H4 (cell line): ENCODE results near the gene AMPD3. TPM values are rescaled to one million over a fixed set of nuclear protein-coding genes. Genes with fewer than 3 reads are reported as not detected.

ENCODE experiments used
- DNase-seq: peaks from one replicate; pipeline ENCODE4 v3.0.0-alpha.2; 2015; ENCODE audit warnings: low spot score
- total RNA-seq: library from RNA; depleted of rRNA; stranded (reverse); fragments of >200 nt; shearing (Covaris generic); gene quantifications from 2 replicates; pipeline ENCODE4 v1.2.3, GENCODE V29; 2014

AMPD3 gene
- total RNA-seq, 1 experiment from 2014 or later, result 1.9 TPM

DNA sequence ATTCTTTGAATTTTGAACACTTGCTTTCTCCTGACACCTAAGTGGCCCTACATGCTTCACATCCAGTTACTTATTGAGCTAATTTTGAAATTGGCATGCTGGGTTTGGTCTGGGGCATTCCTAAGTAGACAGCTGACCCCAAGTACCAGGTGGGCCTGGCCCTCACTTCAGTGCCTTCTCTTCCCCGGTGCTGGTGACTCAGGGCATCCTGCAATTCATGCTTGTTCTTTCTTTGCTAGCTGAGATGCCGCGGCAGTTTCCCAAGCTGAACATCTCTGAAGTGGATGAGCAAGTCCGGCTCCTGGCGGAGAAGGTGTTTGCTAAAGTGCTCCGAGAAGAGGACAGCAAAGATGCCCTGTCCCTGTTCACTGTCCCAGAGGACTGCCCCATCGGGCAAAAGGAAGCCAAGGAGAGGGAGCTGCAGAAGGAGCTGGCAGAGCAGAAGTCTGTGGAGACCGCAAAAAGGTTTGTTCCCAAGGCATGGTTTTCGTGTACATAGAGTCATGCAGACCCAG lies 6.3 kb downstream of the AMPD3 start:
- no peak for DNase-seq

DNA sequence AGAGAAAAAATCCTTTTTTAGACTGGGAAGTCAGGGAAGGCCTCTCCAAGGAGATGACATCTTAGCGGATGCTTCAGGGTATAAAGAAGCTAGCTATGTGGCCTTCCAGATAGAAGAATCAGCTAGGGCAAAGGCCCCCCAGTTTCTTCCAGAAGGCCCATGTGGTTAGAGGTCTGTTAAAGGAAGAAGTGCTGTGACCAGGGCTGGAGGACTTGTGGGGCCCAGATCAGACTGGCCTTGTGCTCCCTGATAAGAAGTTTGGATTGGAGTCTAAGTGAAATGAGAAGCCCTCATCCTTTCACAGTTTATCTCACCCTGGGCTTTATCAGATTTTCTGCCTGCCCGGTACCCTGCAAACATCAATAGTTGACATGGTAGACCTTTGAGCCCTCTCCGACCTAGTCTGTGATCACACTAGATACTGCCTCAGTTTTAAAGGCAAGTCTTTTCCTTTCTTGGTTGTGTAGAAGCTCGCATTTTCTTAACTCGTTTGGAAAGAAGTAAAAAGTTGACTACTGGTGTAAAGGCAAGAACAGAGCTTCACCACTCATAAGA lies 7.8 kb downstream of the AMPD3 start:
- DNase-seq, result no peak

GRCh38 chr11:10473371-10473770 lies 18.3 kb downstream of the AMPD3 start:
- no peak for DNase-seq

GRCh38 chr11:10474551-10474950 lies 19.5 kb downstream of the AMPD3 start:
- DNase-seq, result no peak

DNA sequence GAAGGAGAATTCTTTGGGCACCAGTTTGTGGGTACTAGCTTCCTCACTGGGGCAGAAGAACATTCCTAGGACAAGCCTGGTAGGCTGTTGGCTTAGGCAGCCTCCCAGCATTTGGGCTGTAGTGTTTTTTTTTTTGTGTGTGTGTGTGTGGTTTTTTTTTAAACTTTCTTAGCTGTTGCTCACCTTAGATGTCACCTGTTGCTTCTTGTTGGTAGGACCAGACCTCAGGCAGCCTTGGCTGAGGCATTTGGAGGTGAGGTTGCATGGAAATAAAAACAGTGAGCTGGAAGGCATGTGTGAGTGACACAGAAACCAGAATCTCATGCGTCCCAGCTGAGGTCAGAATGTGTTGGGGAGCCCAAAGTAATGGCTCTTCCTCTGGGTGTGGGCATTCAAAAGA lies 21.3 kb downstream of the AMPD3 start:
- no peak for DNase-seq

GRCh38 chr11:10476927-10477689 lies 22.0 kb downstream of the AMPD3 start:
- no peak for DNase-seq

GRCh38 chr11:10477690-10478046 lies 22.6 kb downstream of the AMPD3 start:
- DNase-seq, result no peak

GRCh38 chr11:10478066-10478465 lies 23.0 kb downstream of the AMPD3 start:
- no peak for DNase-seq

DNA sequence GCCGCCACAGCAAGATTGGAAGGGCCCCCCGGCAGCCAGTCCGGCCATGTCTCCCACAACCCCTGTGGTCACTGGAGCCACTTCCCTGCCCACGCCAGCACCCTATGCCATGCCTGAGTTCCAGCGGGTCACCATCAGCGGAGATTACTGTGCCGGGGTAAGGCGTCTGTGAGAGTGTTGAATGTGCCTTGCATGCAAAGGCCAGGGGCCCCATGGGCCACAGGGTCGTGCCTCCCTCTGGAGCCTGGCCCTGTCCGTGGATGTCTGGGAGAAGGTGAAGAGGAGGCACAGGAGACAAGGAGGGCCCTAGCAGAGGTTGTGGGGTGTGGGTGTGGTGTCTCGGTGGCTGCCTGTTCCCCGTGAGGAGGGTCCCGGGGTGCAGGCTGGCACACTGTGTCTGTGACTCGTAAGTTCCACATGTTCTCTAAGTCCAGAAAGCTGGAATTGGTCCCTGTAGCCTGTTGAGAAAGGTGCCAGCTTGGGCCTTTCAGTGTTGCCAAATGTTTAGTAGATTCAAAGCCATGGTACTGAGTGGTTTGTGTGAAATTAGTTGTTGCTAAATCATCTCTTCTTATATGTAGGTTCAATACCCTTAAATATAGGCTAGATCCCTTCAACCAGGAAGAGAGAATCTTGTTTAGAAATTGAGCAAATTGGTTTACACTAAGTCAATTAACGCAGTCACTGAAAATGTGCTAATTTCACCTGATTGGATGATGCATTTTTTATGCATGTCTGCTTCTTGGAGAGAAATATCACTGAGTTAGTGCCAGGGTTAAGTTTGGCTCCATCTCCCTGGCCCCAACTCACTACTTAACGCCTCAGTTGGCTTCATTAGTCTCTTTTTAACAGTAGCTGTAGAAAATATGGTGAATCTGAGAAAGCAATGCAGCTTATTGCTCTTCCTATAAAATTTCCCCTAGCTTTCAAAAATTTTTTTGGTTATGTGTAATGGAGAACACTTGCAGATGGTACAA lies 23.8 kb downstream of the AMPD3 start:
- DNase-seq, result no peak

DNA sequence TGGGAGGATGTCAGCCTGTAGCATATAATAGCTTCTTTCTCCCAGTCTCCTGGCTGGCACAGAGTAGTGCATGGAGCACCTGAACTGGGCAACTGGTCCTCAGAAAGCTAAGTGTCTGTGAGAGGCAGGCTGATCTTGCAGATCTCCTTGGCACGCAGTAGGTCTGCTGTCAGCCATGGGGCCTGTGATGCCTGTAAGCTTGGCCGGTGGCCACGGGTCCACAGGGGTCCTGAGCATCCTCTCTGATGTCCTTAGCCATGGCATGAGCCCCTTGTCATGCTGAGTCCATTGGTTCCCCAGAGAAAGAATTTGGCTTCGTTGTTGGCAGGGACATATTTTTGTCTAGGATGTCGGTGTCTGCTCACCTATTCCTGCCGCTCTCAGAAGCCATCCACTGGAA lies 25.0 kb downstream of the AMPD3 start:
- DNase-seq, result no peak

DNA sequence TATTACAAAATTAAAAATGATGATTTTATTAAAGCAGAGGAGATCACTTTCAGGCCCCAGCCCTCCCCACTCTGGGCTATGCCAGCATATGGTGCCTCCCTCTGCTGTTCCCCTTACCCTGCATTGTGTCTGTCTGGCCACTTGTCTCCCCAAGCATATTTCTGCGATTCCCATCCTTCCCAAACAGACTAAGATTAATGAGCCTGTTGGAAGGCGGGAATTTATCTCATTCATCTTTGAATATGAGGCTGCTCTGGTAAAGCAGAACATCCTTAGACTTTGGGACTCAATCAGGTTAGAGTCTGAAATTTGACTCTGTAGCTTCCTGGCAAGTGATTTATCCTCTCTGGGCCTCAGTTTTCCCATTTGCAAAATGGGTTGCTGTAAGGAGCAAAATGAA lies 25.7 kb downstream of the AMPD3 start:
- no peak for DNase-seq

DNA sequence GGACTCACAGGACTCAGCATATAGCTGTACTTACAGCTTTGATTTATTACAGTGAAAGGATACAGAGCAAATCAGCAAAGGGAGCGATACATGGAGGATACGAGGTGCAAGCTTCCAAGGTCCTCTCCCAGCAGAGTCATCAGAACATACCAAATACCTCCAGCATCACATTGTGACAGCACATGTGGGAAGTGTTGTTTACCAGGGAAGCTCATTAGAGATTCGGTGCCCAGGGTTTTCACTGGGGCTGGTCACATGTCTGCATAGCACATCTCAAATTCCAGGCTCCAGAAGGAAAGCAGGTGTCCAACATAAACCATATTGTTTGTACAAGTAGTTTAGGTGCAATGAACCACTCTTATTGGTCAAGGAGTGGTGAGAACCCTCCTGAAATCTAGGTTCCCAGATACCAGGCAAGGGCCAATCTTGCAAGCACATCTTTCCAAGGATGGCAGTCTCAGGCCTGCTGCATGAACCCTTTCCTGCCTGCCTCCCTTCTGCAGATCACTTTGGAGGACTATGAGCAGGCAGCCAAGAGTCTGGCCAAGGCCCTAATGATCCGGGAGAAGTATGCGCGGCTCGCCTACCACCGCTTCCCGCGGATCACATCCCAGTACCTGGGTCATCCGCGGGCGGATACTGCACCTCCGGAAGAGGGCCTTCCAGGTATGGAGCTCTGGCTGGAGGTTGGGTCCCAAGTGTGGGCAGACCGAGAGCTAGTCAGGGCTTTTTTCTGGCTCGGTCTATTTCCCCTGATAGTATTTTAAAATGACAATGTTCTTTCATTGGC lies 26.7 kb downstream of the AMPD3 start:
- no peak for DNase-seq

DNA sequence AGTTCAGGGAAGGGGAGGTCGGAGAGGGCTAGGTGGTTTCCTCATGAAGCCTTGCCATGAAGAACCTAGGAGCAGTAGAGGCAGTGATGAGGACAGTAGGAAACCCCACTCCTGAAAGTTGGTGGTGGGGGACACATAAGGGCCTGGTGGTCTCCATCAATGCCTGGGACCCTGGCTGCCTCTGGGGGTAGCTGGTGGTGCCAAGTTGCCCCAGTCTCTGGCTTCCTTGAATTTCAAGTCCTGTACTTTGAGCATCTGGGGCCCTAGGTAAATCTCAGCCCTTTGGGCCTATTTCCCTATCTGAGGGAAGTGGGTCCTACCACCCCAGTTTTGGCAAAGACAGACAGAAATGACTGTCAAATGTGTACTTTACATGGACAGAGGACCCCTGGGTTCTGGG lies 28.1 kb downstream of the AMPD3 start:
- DNase-seq, result no peak

DNA sequence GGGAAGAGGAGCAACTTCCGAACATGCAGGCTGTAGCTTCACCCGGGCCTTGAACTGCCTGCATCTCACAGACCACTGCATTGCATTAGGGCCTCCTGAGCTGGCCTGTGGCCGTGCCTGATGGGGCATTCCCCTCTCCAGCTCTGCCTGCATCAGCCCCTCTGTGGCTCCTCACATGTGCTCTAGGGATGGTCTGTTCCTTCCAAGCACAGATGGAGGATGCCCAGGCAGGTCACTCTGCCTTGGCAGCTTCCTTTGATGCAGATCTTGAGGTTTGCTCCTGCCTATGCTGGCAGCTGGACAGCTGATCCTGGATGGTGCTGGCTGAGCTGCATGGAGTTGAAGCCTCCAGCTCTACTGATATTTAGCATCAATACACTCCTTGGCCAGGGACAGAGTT lies 28.5 kb downstream of the AMPD3 start:
- DNase-seq, result no peak

DNA sequence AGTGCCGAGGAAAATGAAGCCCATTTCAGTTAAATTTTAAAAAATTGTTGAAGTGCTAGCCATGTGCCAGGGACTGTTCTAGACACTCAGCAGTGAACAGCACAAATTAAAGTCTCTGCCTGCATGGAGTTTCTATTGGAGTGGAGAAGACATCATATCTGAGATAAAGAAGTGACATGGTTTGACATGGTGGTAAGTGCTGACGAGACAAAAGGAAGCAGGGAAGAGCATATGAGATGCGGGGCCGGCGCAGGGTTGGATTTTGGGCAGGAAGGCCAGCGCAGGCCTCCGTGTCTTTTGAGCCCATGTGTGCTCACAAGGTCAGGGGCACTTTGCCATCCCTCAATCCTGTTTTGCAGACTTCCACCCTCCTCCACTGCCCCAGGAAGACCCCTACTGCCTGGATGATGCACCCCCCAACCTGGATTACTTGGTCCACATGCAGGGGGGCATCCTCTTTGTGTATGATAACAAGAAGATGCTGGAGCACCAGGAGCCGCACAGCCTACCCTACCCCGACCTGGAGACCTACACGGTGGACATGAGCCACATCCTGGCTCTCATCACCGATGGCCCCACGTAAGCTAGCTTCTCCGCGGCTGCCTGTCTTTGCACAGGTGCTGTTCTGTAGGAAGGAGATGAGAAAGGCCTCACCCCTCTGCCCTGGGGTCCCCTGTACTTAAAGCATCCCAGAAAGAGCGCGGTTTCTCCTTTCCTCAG lies 29.6 kb downstream of the AMPD3 start:
- DNase-seq, result no peak

- no peak for DNase-seq
Observed at GRCh38 chr11:10485646-10486045, 30.6 kb downstream of the AMPD3 start.

- DNase-seq, result no peak
Observed at GRCh38 chr11:10486161-10486840, 31.2 kb downstream of the AMPD3 start.

DNA sequence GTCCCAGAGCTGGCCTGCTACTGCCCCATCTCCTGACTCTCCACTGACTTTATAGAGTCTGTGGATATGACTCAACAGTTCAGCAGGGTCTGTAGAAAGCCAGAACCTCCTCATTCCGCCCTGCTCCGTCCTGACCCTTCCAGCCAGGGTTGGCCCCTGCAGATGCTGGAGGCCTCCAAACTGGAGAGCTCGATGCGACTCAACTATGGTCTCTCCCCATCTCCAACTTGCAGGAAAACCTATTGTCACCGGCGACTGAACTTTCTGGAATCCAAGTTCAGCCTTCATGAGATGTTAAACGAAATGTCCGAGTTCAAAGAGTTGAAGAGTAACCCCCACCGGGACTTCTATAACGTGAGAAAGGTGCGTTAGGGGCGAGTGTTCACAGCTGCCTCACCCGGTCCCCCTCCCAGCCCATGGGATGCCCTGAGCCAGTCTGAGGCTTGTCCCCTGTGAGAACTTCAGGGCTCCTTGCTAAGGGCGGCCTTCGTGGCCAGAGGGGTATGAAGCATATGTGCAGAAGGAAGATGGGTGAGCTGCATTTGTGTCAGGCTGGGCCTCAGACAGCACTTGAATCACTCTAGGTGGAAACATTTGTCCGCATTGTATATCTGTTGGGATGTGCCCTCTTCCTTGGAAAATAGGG lies 32.1 kb downstream of the AMPD3 start:
- DNase-seq, result no peak

- DNase-seq, result peak; percentile 72
Observed at GRCh38 chr11:10488121-10488933, 33.3 kb downstream of the AMPD3 start.
